Keratinocyte (primary cell): Measurements from ENCODE around the gene ZNF425.

Experiments
- EZH2 ChIP-seq: IDR thresholded peaks from one replicate; pipeline ENCODE4 v1.6.1; 2012; ENCODE audit warnings: inconsistent platforms, mild to moderate bottlenecking, low read length, moderate library complexity
- TF ChIP-seq, protein P1 (sequence below), 3 experiments: IDR thresholded peaks in 1 of 3; conservative IDR thresholded peaks in 1 of 3; optimal IDR thresholded peaks in 1 of 3; 2 replicates in 2 of 3; 3 replicates in 1 of 3; pipeline versions ENCODE3 to v1.5.1; 2011; ENCODE audit warnings: low read length in 3 of 3, mild to moderate bottlenecking in 3 of 3, moderate library complexity in 2 of 3, control low read depth in 1 of 3, inconsistent platforms in 1 of 3; ENCODE audit not compliant: insufficient read depth in 2 of 3; ENCODE audit errors: extremely low read depth in 1 of 3

DNA sequence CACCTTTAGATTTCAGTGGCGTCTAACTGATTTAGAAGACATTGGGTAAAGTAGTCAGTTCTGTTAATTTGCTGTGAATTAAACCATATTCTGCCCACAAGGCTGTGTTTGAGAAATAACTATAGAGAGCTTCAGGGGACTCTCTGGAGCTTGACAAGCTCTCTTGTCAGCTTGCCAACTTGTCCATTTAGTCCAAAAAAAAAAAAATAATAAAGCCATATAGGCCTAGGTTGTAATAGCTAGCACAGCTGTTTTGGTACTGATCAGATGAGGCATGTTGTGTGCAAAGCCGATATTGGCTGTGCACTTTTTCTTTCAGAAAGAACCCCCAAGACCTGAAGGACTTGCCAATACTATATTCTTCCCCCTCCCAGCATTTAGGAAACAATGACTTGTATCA lies 49.0 kb upstream of the ZNF425 start:
- TF ChIP-seq, protein P1, sequence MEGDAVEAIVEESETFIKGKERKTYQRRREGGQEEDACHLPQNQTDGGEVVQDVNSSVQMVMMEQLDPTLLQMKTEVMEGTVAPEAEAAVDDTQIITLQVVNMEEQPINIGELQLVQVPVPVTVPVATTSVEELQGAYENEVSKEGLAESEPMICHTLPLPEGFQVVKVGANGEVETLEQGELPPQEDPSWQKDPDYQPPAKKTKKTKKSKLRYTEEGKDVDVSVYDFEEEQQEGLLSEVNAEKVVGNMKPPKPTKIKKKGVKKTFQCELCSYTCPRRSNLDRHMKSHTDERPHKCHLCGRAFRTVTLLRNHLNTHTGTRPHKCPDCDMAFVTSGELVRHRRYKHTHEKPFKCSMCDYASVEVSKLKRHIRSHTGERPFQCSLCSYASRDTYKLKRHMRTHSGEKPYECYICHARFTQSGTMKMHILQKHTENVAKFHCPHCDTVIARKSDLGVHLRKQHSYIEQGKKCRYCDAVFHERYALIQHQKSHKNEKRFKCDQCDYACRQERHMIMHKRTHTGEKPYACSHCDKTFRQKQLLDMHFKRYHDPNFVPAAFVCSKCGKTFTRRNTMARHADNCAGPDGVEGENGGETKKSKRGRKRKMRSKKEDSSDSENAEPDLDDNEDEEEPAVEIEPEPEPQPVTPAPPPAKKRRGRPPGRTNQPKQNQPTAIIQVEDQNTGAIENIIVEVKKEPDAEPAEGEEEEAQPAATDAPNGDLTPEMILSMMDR (optimal IDR thresholded peaks at IDR 0.05 in 1 of 3, IDR thresholded peaks at IDR 0.05 in 1 of 3, conservative IDR thresholded peaks at IDR 0.05 in 1 of 3; ENCODE audit: extremely low read depth in 1 of 3, insufficient read depth in 2 of 3, low read length in 3 of 3) = no peak
- no peak for TF ChIP-seq EZH2
